ENCODE results near the gene CFAP20DC.

Gene CFAP20DC

DNA sequence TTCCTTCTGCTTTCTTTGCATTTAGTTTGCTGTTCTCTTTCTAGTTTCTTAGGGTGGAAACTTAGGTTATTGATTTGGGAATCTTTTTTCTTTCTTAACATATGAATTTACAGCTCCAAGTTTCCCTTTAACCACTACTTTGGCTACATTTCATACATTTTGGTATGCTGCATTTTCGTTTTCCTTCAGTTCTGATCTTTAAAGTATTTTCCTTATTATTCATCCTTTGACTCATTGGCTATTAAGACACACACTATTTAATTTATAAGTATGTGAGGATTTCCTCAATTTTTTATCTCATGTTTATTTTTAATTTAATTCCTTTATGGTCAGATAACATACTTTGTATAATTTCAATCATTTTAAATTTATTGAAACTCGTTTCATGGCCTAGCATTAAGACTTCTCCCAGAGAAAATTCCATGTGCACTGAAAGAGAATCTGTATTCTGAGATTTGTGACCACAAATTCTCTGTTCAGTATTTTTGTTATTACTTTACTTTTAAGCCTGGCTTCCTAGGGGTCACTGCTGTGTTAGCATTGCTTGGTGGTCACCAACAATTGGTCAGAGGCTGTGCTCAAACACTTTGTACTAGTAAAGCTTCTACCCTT is 87.7 kb downstream of the CFAP20DC start:
- Histone ChIP-seq H3K27me3 (ENCODE audit: low read depth, low read length) (no peaks in the 10 kb centered on the region), H3K9me3 (ENCODE audit: control insufficient read depth in 1 of 2, low read length in 2 of 2) (no peaks in the 10 kb centered on the region), H3K36me3 (ENCODE audit: control insufficient read depth in 1 of 2, insufficient read depth in 2 of 2, low read length in 2 of 2) (no peaks in the 10 kb centered on the region), H3K4me3 (ENCODE audit: low read depth in 1 of 2, low read length in 2 of 2) (no peak overlapping the region), H3K4me1 (ENCODE audit: control insufficient read depth in 1 of 2, insufficient read depth in 2 of 2, low read length in 2 of 2) (no peaks in the 10 kb centered on the region), H3K27ac (ENCODE audit: low read length) (no peak overlapping the region)

DNA sequence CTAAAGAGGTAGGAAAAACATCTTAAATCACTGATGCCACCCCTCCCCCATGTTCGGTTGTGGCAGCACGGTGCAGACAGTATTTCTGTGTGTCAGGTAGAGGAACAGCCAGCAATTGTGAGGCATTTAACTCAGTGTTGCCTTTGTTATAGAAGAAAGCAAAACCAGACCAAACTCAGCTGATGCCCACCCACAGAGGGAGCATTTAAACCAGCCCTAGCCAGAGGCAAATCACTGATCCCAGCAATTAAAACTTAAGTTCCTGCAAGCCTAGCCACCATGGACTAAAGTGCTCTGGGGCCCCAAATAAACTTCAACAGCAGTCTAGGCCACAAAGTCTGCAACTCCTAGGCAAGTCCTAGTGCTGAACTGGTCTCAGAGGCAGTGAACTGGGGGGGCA is 94.5 kb downstream of the CFAP20DC start:
- Histone ChIP-seq H3K4me3 (ENCODE audit: low read depth in 1 of 2, low read length in 2 of 2) (no peak overlapping the region), H3K27me3 (ENCODE audit: low read depth, low read length) (no peaks in the 10 kb centered on the region), H3K36me3 (ENCODE audit: control insufficient read depth in 1 of 2, insufficient read depth in 2 of 2, low read length in 2 of 2) (no peaks in the 10 kb centered on the region), H3K9me3 (ENCODE audit: control insufficient read depth in 1 of 2, low read length in 2 of 2) (no peaks in the 10 kb centered on the region), H3K27ac (ENCODE audit: low read length) (no peak overlapping the region), H3K4me1 (ENCODE audit: control insufficient read depth in 1 of 2, insufficient read depth in 2 of 2, low read length in 2 of 2) (no peaks in the 10 kb centered on the region)

DNA sequence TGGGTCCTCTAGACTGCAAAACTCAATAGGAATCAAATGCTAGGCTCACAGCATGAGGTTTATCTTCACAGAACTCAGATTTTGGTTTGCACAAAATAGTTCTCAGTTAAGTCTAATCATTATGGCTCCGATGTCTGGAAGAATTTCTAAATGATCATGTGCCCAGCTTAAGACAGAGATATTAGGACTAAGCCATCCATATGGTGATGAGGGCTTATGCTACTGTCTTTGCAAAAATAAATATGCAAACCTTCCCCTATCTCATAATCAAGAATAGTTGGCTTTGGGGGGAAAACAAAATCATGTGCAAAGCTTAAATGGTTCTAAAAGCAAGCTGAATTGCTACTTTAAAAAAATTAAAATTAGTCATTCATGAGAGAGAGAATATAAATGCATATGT is 96.5 kb downstream of the CFAP20DC start:
- Histone ChIP-seq H3K36me3 (ENCODE audit: control insufficient read depth in 1 of 2, insufficient read depth in 2 of 2, low read length in 2 of 2) (no peaks in the 10 kb centered on the region), H3K4me3 (ENCODE audit: low read depth in 1 of 2, low read length in 2 of 2) (no peak overlapping the region), H3K27me3 (ENCODE audit: low read depth, low read length) (no peaks in the 10 kb centered on the region), H3K4me1 (ENCODE audit: control insufficient read depth in 1 of 2, insufficient read depth in 2 of 2, low read length in 2 of 2) (no peaks in the 10 kb centered on the region), H3K9me3 (ENCODE audit: control insufficient read depth in 1 of 2, low read length in 2 of 2) (peaks cover 0 to under 1% of the 10 kb centered on the region in 2 donors), H3K27ac (ENCODE audit: low read length) (no peak overlapping the region)

DNA sequence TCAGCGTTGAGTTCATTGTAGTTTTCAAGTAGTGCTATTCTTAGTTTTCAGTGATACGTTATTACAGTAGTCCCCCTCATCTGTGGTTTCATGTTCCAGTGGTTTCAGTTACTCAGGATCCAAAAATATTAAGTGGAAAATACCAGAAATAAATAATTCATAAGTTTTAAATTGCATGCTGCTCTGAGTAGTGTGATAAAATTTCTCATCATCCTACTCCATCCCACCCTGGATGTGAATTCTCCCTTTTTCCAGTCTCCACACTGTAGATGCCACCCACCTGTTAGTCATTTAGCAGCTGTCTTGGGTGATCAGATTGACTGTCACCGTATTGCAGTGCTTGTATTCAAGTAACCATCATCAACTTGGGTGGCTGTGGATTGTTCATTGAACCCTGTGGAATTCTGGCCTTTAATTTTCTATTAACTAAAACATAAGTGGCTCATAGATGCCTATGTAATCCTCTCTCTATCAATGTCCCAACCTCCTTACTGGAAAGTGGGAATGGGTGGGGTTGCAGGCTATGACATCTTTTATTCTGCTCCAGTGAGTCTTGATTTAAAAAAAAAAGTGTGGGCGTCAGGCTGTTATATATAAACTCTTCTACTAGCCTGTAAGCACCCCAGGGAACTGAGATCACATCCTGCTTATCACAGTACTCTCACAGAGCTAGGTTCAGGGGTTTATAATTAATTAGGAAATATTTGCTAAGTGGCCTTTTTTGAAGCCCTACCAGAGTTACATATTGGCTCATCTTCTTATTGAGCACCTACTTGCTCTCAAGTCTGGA is 97.5 kb downstream of the CFAP20DC start:
- Histone ChIP-seq H3K4me1 (ENCODE audit: control insufficient read depth in 1 of 2, insufficient read depth in 2 of 2, low read length in 2 of 2) (no peaks in the 10 kb centered on the region), H3K4me3 (ENCODE audit: low read depth in 1 of 2, low read length in 2 of 2) (no peak overlapping the region), H3K9me3 (ENCODE audit: control insufficient read depth in 1 of 2, low read length in 2 of 2) (peaks cover 0 to 2% of the 10 kb centered on the region in 2 donors), H3K27ac (ENCODE audit: low read length) (no peak overlapping the region), H3K36me3 (ENCODE audit: control insufficient read depth in 1 of 2, insufficient read depth in 2 of 2, low read length in 2 of 2) (no peaks in the 10 kb centered on the region), H3K27me3 (ENCODE audit: low read depth, low read length) (no peaks in the 10 kb centered on the region)

DNA sequence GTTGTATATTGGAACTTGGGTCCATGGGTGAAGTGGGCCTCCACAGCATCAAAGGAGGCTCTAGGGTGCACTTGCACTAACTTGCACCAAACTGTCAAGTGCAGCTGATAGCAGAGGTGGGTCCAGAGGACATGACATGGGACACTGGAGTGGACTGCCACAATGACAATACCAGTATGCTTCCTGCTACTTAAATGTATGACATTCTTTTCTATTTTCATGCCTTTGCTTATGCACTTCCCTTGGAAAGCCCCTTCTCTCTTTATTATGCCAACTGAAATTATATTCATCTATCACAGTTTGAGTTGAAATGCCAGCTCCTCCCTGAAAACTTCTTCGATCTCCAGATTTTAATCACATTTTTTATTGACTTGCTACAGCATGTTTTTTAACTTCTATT is 101.8 kb downstream of the CFAP20DC start:
- Histone ChIP-seq H3K4me3 (ENCODE audit: low read depth in 1 of 2, low read length in 2 of 2) (no peak overlapping the region), H3K27me3 (ENCODE audit: low read depth, low read length) (no peaks in the 10 kb centered on the region), H3K9me3 (ENCODE audit: control insufficient read depth in 1 of 2, low read length in 2 of 2) (peaks cover 0 to 2% of the 10 kb centered on the region in 2 donors), H3K27ac (ENCODE audit: low read length) (no peak overlapping the region), H3K4me1 (ENCODE audit: control insufficient read depth in 1 of 2, insufficient read depth in 2 of 2, low read length in 2 of 2) (no peaks in the 10 kb centered on the region), H3K36me3 (ENCODE audit: control insufficient read depth in 1 of 2, insufficient read depth in 2 of 2, low read length in 2 of 2) (no peaks in the 10 kb centered on the region)

DNA sequence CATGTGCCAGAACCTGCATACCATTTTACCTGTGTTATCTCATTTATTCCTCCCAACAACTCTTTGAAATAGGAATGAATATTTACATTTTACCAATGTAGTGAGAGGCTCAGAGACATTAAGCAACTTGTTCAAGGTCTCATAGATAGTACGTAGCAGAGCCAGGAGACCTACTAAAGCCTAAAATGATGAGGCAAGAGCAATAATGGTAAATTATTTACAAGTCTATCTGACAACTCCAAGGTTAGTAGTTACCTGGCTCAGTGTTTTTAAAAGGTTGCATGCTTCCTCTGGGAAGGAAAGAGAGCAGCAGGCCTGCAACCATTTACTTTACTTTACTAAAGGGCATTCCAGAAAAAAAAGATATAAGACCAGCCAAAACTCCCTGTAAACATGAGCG is 103.0 kb downstream of the CFAP20DC start:
- Histone ChIP-seq H3K4me3 (ENCODE audit: low read depth in 1 of 2, low read length in 2 of 2) (no peak overlapping the region), H3K27ac (ENCODE audit: low read length) (no peak overlapping the region), H3K4me1 (ENCODE audit: control insufficient read depth in 1 of 2, insufficient read depth in 2 of 2, low read length in 2 of 2) (no peaks in the 10 kb centered on the region), H3K36me3 (ENCODE audit: control insufficient read depth in 1 of 2, insufficient read depth in 2 of 2, low read length in 2 of 2) (no peaks in the 10 kb centered on the region), H3K27me3 (ENCODE audit: low read depth, low read length) (no peaks in the 10 kb centered on the region), H3K9me3 (ENCODE audit: control insufficient read depth in 1 of 2, low read length in 2 of 2) (peaks cover 0 to 7% of the 10 kb centered on the region in 2 donors)

DNA sequence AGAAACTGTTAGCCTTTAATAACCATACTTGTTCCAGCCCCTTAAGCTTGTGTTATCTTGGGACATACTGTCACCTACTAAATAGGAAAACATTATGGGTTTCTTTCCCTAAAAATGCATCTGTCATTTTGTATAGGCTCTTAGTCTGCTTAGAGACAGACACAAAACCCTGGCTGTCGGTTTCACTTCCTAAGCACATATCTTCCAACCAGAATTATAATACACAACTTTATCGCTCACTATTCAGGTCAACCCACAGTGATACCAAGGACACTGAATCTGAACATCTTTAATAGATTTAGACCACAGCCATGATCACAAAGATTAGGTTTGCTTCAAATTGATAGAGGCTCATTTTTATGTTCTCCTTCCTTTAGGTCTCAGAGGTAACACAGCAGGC is 111.8 kb downstream of the CFAP20DC start:
- Histone ChIP-seq H3K9me3 (ENCODE audit: control insufficient read depth in 1 of 2, low read length in 2 of 2) (peaks cover 0 to 5% of the 10 kb centered on the region in 2 donors), H3K4me1 (ENCODE audit: control insufficient read depth in 1 of 2, insufficient read depth in 2 of 2, low read length in 2 of 2) (no peaks in the 10 kb centered on the region), H3K27me3 (ENCODE audit: low read depth, low read length) (no peaks in the 10 kb centered on the region), H3K4me3 (ENCODE audit: low read depth in 1 of 2, low read length in 2 of 2) (no peak overlapping the region), H3K27ac (ENCODE audit: low read length) (no peak overlapping the region), H3K36me3 (ENCODE audit: control insufficient read depth in 1 of 2, insufficient read depth in 2 of 2, low read length in 2 of 2) (no peaks in the 10 kb centered on the region)

DNA sequence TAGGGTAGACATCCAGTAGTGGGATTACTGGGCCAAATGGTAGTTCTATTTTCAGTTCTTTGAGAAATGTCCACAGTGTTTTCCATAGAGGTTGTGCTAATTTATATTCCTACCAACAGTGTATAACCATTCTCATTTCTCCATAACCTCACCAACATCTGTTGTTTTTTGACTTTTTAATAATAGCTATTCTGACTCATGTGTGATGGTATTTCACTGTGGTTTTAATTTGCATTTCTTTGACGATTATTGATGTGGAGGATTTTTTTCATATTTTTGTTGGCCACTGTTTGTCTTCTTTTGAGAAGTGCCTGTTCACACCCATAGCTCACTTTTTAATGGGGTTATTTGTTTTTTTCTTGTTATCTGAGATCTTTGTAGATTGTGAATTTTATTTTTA is 125.2 kb downstream of the CFAP20DC start:
- no peaks in the 10 kb centered on the region for H3K36me3 ChIP-seq (ENCODE audit: control insufficient read depth in 1 of 2, insufficient read depth in 2 of 2, low read length in 2 of 2)
- H3K9me3 ChIP-seq (ENCODE audit: control insufficient read depth in 1 of 2, low read length in 2 of 2): peaks cover 0 to 4% of the 10 kb centered on the region in 2 donors
- H3K4me3 ChIP-seq (ENCODE audit: low read depth in 1 of 2, low read length in 2 of 2): no peak overlapping the region
- H3K4me1 ChIP-seq (ENCODE audit: control insufficient read depth in 1 of 2, insufficient read depth in 2 of 2, low read length in 2 of 2): no peaks in the 10 kb centered on the region
- H3K27ac ChIP-seq (ENCODE audit: low read length): no peak overlapping the region
- H3K27me3 ChIP-seq (ENCODE audit: low read depth, low read length): no peaks in the 10 kb centered on the region

DNA sequence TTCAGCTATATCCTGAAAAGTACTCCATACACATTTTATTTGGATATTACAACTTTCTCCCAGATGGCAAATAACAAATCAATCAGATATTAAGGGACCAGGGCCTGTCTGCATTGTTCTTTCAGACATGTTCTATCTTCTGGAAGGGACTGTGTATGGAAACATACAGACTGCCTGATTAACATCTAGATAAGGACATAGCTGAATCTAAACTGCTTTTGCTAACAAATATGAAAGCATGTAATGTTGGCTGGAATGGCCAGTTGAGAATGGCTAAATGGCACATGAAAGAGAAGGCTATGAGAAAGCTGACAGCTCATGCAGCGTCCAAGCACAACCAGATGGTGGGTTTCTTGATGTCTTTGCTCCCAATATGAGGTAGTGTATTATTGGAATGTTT is 149.4 kb downstream of the CFAP20DC start:
- H3K4me3 ChIP-seq (ENCODE audit: low read depth in 1 of 2, low read length in 2 of 2): no peak overlapping the region
- peaks cover 3% of the 10 kb centered on the region for H3K27me3 ChIP-seq (ENCODE audit: low read depth, low read length)
- peaks cover 0 to 7% of the 10 kb centered on the region in 2 donors for H3K4me1 ChIP-seq (ENCODE audit: control insufficient read depth in 1 of 2, insufficient read depth in 2 of 2, low read length in 2 of 2)
- H3K27ac ChIP-seq (ENCODE audit: low read length): no peak overlapping the region
- no peaks in the 10 kb centered on the region for H3K36me3 ChIP-seq (ENCODE audit: control insufficient read depth in 1 of 2, insufficient read depth in 2 of 2, low read length in 2 of 2)
- H3K9me3 ChIP-seq (ENCODE audit: control insufficient read depth in 1 of 2, low read length in 2 of 2): no peaks in the 10 kb centered on the region

DNA sequence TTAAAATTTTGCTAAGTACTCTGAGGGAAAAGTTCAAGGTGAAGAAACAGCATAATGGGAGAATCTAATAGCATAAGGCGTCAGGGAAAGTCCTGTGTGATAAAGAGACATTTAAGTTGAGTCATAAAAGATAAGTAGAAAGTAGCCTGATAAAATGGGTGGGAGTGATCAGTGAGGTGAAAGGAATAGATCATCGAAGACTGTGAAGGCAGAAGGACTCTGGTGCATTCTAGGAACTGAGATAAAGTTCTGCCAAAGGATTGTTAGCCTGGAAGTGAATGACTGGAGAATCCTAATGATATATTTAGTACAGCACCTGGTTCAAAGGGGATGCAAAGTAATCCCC is 149.9 kb downstream of the CFAP20DC start:
- Histone ChIP-seq H3K36me3 (ENCODE audit: control insufficient read depth in 1 of 2, insufficient read depth in 2 of 2, low read length in 2 of 2) (no peaks in the 10 kb centered on the region), H3K4me3 (ENCODE audit: low read depth in 1 of 2, low read length in 2 of 2) (no peak overlapping the region), H3K4me1 (ENCODE audit: control insufficient read depth in 1 of 2, insufficient read depth in 2 of 2, low read length in 2 of 2) (peaks cover 0 to 7% of the 10 kb centered on the region in 2 donors)

DNA sequence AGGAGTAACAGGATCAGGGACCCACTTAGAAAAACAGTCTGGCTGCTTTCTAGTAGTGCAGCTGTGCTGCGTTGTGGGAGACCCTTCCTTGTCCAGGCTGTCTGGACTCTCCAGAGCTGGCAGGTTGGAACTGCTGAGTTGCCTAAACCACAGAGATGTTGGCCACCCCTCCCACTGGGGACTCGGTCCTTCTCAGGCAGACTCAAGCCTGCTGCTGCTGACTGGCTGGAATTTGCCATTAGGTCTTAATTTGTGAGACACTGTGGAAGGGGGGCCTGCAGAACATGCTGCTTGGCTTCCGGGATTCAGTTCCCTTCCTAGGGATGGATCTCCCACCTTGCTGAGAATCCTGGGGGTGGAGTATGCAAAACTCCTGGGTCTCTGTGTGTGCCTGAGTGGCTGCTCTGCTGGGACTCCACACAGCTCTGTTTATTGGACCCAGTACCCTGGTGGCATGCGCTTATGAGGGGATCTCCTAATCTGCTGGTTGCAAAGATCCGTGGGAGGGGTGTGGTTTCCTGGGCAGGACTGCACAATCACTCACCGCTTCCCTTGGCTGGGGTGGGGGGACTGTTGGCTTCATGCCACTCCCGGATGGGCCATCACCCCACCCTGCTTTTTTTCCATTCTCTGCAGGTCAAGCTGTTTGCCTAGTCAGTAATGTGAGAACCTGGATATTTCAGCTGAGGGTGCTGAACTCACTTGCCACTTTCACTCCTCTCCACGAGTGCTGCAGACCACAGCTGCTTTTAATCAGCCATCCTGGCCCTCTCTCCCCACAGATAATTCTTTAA is 150.5 kb downstream of the CFAP20DC start:
- Histone ChIP-seq H3K36me3 (ENCODE audit: control insufficient read depth in 1 of 2, insufficient read depth in 2 of 2, low read length in 2 of 2) (no peaks in the 10 kb centered on the region), H3K27me3 (ENCODE audit: low read depth, low read length) (peaks cover 3% of the 10 kb centered on the region), H3K4me3 (ENCODE audit: low read depth in 1 of 2, low read length in 2 of 2) (no peak overlapping the region), H3K4me1 (ENCODE audit: control insufficient read depth in 1 of 2, insufficient read depth in 2 of 2, low read length in 2 of 2) (peaks cover 0 to 7% of the 10 kb centered on the region in 2 donors), H3K9me3 (ENCODE audit: control insufficient read depth in 1 of 2, low read length in 2 of 2) (peaks cover 0 to 5% of the 10 kb centered on the region in 2 donors), H3K27ac (ENCODE audit: low read length) (no peak overlapping the region)

More for the DNA sequence above, 149.9 kb downstream of the CFAP20DC start:
- Histone ChIP-seq H3K27ac (ENCODE audit: low read length) (no peak overlapping the region), H3K27me3 (ENCODE audit: low read depth, low read length) (peaks cover 3% of the 10 kb centered on the region), H3K9me3 (ENCODE audit: control insufficient read depth in 1 of 2, low read length in 2 of 2) (peaks cover 0 to 3% of the 10 kb centered on the region in 2 donors)

All from muscle layer of duodenum (tissue), 2 donors.